ELR (cell line): ENCODE data around the gene GALNT14.

Experiments used
- DNase-seq: peaks from one replicate; pipeline ENCODE4 v3.0.0-alpha.2; 2015; ENCODE audit warnings: low read depth

The GALNT14 gene

DNA sequence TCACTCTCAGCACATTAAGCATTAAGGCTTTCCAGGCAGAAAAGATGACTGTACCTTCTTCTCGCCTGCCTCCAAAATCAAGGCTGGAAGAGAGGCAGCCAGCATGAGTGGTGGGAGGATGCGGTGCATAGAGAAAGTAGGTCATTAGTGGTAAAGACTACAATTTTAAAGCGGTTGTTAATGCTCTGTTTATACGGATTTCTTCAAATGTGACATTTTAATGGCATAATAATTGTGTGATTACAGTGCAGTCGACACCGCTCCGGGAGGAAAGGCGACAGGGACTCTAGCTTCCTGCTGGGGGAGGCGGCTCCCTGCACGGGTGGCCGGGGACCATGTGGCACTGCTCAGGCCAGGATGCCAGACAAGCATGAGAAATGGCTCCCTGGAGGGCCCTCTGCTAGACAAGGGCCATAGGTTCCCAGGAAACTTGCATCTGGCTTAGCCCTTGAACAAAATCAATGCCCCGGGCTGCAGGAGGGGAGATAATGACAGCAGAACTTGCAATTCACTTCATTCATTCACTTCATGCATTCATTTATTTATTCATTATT is 129.6 kb downstream of the GALNT14 start:
- DNase-seq: no peak

DNA sequence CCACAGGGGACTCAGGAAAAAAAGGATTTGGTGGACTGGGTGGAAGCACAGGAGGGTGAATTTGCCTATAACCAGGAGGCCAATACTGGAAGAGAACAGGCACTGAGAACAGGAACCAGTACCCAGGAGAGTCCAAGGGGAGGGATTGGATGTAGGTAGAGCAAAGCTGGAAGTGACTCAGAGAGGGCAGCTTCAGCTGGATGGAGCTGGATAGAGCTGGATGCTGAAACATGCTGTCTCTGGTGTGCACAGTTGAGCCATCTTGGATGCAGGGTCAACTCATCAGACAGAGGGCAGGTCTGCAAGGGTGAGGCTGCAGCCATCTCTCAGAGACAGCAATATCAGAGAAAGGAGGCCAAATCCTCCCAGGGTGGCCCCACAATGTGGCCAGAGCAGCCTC is 134.0 kb downstream of the GALNT14 start:
- no peak for DNase-seq

DNA sequence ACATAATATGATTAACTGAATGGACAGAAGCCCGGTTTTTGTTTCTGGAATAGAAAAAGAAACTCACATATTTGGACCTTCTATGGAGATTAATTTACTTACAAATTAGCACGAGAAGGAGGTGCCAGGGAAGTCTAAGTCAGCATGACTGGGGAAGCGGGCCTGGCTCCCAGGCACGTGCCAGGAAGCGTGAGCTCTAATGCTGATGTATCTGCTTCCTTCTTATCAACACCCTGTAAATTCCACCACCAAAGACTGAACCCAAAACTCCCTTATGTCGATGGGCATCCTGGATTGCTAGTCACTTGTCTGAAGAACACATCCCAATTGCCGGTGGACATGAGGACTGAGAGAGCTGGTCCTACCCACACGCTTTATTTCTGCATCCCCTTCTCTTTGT is 134.5 kb downstream of the GALNT14 start:
- DNase-seq: no peak

DNA sequence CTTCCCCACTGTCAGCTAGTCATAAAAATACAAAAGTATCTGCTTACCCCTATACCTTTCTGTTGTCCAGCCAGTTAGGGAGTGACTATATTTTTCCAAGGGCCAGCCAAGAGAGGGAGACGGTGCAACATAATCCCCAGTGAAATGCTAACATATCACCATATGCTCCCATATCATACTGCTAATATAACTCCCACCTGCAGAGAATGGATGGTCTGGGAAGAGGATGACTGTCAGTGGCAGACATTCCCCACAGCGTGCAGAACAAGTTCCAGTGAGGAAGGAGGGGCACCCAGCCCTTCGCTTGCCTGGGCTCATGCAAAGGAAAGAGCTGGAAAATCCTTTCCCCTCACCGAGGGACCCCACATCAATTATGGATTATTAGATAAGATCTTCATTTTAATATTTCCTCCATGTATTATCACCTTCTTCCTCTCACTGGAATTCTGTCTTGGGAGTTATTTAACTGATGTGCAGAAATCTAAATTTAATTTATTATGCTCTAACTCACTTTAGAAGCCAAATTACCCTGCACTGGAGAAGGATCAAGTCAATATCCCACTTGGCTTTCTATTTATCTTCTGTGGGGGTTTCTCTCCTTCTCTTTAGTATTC is 135.6 kb downstream of the GALNT14 start:
- DNase-seq: no peak

DNA sequence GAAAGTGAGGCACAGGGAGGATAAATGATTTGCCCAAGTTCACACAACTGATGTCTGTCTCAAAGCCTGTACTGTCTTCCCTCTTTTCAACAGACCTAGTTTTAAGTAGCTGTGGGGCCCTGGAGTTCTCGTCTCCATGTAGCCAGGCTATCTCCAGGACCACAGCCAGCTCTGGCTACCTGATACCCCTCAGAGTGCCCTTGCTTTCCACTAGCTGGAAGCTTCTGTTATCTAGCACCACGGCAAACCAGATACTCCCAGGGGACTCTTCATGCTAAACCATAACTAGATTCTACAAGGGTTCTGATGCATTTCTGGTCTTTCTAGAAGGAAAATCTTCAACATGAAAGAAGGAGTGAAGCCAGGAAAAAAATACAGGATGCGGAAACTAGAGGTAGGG is 137.3 kb downstream of the GALNT14 start:
- DNase-seq: no peak

DNA sequence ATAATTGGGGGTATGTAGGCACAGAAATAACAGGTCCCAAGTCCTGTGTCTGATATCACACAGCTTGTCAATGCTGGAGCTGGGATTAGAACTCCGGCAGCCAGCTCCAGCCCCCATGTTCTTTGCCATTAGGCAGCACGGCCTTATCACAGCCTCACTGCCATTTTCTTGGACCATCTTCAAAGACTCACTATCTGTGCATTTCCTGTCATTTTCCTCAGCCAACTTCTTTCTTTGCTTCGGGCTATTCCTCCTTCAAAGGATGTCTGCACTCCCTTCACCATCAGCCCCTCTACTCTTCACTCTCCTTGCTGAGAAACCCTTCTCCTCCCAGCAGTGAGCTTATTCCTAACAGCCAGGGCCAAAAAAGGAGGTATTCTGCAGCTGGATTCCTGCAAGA is 139.6 kb downstream of the GALNT14 start:
- no peak for DNase-seq

DNA sequence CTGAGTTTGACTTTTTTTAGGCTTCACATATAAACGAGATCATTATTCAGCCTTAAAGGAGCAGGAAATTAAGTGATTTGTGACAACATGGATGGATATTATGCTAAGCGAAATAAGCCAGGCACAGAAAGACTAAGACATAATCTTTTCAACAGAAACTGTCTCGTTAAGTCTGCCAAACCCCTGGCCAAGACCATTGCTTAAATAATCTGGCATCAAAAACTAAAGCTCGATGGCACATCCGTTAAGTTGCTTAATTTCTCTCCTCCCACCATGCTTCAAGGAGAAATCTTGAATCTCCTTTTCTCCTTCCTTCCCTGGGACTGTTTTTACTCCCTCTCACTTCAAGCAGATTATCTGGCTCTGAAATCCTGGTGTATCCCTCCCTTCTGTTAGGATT is 140.3 kb downstream of the GALNT14 start:
- DNase-seq: no peak

DNA sequence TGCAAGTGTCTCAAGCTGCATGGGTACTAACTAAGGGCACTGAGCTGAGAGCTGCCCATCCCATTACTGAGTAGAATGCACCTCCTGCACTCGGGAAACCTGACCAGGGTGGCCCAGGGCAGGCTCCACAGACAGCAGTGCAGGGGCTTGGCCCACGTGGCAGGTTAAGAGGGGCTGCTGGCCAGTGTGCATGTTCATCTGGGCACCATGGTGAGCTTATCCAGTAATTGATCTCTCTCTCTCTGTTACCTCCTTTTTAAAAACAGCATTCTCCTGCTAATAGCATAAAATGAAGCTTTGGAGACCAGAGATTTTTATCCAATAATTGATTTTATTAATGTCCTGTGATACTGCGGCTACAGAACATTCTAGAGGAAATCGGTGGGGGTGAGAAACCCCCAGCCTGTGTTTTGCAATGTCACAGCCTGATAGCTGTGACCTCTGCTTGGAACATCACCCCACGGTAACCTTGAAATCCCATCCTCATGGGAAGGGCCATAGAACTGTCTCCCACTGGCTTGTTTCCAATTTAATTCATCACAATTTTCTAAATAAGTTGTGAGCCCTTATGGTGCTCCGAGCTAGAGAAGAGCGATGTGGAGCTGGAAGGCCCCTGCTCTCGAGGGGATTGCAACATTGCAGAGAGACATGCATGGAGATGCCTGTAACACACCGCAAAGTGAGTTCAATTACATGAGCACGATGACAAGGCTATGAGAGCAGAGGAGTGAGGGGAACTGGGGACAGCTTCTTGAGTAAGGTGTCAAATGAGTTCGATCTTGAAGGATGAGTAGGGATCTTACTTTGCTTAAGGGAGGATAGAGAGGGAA is 143.8 kb downstream of the GALNT14 start:
- no peak for DNase-seq

DNA sequence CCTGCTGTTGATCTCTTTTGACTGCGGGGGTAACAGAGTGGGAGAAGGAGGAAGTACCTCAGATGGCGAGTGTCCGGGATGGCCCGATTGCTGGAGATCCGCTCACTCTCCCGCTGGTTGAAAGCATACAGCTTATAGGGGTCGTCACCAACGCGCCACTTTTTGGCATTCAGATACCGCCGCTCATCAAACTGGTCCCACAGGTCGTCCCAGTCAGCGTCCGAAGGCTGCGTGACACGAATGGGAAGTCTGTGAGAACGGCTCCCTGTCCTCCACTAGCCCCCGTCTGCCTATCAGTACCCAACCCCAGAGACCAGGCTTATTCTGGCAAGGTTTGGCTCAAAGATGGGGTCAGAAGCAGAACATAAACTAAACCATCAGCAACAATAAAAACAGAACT is 145.5 kb downstream of the GALNT14 start:
- DNase-seq: no peak

DNA sequence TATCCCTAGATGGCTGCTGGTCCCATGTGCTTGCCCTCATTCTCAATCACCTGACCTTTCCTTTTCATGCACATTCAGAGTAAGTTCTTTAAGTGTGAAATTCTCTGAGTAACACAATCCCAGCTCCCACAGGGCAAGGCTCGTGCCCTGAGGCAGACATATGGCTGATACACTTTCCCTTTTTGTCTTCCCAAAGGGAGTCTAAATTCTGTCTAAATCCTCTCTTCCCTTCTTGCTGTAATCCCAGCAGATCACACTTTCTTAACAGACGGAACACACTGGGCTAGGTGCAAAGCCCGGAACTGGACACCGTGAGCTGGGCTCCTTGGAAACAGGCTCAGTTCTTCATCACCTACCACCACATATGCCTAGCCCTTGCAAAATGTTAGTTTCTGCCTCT is 147.6 kb downstream of the GALNT14 start:
- DNase-seq: no peak

DNA sequence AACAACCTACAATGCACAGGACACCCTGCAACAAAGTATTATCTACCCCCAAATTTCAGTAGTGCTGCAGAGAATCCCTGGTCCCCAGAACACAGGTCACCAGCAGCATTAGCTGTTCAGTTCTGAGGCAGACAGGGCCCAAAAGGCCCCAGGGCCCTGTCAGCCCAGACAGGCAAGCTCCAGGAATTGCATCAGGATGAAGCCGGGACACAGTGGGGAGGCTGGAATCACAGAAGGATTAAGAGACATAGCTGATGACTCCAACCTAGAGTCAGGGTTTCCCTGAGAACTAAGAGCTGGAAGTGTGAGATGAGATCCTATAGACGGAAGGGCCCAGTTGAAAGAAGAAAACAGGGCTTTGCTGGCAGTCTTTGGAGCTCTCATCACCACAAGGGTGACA is 148.1 kb downstream of the GALNT14 start:
- no peak for DNase-seq

DNA sequence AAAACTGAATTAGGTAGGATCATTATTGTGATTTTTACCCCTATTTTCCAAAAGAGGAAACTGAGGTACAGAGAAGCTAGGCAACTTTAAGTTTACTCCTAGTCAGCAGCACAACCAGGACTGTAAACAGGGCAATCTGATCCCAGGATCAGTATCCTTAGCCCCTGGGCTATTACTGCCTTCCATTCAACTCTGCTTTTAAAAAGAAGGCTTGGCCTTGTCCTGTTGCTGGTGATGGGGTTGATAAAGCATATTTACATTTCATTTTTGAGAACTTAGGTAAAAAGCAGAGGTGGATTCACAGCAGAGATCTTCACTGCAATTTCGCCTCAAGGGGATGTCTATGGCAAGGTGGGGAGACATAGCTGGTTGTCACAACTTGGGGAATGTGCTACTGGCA is 148.5 kb downstream of the GALNT14 start:
- no peak for DNase-seq

DNA sequence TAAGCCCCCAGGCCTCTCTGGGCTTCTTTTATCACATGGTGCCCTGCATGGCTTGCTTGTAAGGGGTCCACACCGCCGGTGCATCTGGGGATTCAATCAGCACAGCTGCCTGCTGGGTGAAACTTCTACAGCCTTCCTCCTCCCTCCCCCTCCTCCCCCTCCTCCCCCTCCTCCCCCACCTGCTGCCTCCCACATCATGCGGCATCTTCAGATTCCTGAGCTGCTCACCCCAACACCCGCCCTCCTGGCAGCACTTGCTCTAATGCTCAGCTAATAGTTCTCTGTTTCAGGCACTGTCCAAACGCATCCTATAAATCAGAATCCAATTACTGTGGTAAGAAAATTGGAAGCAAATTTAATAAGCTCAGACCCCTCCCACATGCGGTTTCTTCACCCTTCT is 150.7 kb downstream of the GALNT14 start:
- no peak for DNase-seq

DNA sequence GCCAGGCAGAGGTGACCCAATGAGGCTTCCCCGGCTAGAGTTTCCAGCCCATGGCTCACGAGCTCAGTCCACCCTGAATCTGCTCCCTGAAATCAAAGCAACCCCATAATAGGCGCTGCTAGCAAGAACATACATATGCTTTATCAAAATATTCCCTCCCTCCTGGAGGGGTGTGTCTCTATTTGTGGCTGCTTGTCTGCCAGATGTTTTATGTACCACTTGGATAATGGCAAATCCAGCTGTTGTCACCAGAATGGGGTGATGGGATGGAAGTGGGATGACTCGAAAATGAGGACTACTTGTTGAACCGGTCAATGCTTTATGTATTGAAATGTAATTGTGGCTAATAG is 152.0 kb downstream of the GALNT14 start:
- no peak for DNase-seq

DNA sequence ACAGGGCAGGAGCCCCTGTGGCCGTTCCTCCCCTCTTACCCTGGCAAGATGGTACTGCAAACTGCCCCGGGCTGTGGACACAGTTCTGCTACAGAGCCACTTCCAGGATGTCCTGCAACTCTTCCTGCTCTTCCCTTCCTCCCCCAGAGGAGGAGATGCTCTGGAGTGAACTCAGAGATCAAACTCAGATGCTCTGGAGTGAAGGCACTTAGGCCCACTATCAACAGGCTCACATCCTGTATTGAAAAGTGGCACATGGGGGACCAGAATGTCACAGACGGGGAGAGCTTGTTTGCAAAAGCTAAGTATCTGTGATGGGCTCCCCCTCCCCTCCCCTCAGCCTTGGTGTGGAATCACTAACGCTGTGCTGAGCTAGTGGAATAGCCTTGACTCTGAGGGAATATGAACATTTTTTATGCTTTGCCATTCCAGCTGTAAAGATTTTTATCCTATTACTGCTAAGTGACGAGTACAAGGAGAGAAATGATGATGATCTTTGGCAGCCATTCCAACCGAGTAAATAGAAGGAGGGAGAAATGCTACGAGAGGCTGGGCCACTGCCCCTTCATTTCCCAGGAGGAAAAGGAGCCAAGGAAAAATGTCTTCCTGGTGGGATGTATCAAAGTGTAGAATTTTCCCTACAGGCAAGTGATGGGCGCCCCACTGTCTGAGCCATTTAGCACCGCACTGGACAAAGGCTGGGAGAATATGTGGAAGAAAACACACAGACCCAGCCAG is 152.6 kb downstream of the GALNT14 start:
- no peak for DNase-seq

DNA sequence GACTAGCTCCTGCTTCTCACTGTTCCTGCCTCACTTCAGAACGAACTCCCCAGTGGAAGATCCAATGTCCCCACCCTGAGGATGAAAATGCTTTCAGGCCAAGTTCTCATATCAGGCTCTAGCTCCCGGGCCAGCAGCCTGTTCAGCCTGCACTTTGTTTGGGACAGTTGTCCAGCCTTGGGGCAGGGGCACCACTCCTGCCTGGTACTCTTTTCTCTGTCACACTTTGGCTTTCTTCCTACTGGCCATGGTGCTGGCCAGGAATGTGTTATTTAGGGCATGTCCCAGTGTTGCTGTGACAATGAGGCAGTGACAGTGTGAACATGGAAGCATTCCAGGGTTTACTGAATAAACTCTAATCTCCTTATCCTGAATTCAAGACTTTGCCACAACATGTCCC is 154.1 kb downstream of the GALNT14 start:
- no peak for DNase-seq

DNA sequence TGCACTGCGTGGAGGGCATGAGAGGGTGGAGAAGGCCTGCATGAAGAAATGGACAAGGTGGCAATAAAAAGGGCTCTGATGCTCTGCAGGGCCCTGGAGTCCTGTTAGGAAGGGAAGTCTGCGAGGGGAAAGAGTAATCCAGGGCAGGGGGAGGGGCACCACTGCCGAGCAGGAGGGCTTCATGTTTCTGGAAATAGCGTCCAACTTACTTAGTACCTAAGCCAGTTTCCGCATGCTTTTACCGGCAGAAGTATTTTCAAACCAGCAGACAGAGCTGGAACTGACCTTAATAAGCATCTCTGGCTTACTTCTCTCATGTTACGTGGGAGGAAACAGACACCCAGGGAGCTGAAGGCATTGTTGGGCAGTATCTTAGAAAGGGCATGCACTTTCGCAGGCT is 156.7 kb downstream of the GALNT14 start:
- no peak for DNase-seq

DNA sequence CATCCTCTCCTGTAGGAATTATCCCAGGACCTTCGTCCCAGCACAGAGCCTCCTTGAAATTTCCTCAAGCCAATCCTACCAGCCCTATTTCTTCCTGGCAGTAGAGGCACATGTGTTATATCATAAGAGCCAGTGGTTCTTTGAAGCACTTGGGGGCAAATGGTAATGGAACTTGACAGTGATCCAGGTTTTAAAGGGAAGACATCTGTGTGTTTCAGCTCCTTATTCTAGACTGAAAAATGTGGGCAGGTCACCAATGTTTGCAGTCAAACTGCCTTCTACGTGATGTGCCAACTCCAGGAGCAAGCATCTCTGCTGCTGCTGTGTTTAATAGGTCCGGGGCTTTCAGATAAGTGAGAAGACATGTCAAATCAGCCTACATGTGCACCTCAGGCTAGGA is 157.1 kb downstream of the GALNT14 start:
- no peak for DNase-seq

DNA sequence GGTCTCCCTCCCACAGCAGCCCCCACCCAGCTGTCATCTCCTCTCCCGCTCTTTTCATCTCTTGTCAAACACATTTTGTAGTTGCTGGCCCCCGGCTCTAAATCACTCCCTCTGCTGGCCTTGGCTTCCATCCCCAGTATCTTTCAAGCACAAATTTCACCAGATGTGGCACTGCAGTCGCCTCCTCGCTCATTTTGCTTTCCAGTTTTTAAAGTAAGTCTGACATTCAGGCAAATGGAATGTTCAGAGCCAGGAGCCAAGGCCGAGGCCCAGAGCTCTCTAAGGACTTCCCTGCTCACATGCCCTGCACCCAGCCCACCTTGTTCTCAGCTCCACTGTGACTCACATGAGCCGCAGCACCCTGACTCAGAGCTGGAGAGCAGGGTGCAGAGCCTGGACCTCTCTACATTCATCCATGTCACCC is 158.4 kb downstream of the GALNT14 start:
- DNase-seq: peak; percentile 66

DNA sequence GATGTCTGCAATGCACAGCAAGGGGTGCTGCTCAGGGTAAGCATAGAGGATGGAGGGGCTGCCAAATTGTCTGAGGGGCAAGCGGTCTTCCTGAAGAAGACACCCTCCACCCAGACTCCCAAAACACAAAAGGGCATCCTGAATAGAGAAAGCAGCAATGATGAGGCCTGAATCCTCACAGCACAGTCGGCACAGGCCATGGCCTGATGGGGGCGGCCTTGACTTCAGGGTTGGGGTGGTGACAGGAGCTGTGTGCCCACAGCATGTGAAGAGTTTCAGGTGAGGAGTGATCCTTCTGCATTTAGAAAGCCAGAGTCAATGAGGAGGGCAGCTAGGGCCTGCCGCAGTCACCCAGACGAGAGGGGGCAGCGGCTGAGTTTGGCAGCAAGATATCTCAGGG is 159.4 kb downstream of the GALNT14 start:
- no peak for DNase-seq

DNA sequence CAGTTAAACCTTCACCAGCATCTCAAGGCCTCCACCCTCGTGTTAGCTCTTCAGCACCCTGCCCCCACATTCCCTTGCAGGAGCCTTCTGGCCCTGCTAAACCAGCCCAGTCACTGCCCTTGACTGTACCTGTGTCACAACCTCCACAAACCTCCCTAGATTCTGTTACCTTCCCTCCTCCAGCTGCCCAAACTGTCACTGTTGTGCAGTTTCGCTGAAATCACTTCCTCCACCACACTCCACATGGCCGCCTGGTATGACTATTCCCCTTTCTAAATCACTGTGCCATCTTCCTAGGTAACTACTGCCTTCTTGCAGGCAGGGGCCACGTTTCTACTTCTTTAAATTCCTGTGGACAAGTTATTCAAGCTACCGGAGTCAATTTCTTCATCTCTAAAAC is 160.2 kb downstream of the GALNT14 start:
- DNase-seq: no peak

DNA sequence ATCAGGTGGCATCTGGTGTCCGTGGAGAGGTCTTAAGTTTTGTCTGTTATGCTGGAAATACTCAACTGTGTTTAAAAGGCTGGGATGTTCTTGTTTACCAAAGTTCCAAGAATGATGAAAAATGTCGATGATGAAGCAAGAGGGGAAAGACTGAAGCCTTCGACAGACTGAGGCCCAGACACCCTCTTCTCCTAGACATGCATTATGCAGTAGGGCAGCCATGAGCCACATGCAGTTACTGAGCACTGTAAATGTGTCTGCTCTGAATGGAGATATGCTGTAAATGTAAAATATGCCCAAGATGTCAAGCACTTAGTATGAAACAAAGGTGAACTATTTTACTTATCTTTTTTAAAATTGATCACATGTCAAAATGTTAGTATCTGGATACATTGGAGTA is 163.1 kb downstream of the GALNT14 start:
- no peak for DNase-seq

DNA sequence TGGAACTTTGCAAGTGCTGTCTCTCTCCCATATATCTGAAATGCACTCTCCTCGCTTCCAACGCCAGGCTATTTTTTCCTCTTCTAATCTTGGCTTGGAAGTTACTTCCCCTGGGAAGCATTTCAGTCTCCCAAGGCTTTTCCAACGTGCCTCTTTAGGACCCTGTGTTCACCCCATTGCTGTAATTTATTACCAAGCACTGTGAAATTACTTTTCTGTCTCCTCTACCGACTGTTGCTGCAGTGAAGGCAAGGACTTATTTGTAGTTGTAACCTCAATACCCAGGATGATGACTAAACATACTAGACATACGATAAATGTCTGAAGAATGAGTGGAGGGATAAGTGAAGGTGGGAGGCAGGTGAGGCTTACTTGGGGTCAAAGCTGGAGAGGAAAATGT is 163.7 kb downstream of the GALNT14 start:
- DNase-seq: no peak
